GM12892 (cell line): ENCODE data around the gene EGF.
"Not testable (repeated sequence)": the region's sequence is repeated elsewhere in the genome, so short reads cannot be mapped to it uniquely, and the experiment has no call there.

Source experiments
- DNase-seq: peaks from one replicate; pipeline ENCODE4 v3.0.0; 2011; ENCODE audit not compliant: insufficient read length
- FAIRE-seq: peaks from 2 replicates; lab custom pipeline; 2011; peaks lifted over from hg19 to GRCh38; lab: Jason Lieb, UNC
- POLR2A ChIP-seq: IDR thresholded peaks from 2 replicates; pipeline ENCODE4 v1.6.1; 2011; ENCODE audit warnings: low read depth, low read length, control low read depth
- POLR2AphosphoS5 ChIP-seq: IDR thresholded peaks from 2 replicates; pipeline ENCODE4 v1.6.1; 2011; ENCODE audit warnings: low read depth, low read length, control low read depth
- TAF1 ChIP-seq: IDR thresholded peaks from 2 replicates; pipeline ENCODE4 v1.6.1; 2011; ENCODE audit warnings: low read depth, mild to moderate bottlenecking, control low read depth, low read length, borderline replicate concordance

EGF gene

GRCh38 chr4:110032603-110033002, 119.9 kb downstream of the EGF start:
- TF ChIP-seq TAF1 (no peak), POLR2A (no peak), POLR2AphosphoS5 (no peak)
- no peak for DNase-seq
- no peak for FAIRE-seq

GRCh38 chr4:110033355-110034025, 120.8 kb downstream of the EGF start:
- no peak for FAIRE-seq

GRCh38 chr4:110034026-110034393, 121.3 kb downstream of the EGF start:
- FAIRE-seq: peak; percentile 79
- DNase-seq: peak; percentile 9
- TF ChIP-seq POLR2A (no peak), POLR2AphosphoS5 (no peak), TAF1 (no peak)

More at GRCh38 chr4:110033355-110034025, 120.8 kb downstream of the EGF start:
- DNase-seq: no peak
- TF ChIP-seq POLR2AphosphoS5 (no peak), TAF1 (no peak), POLR2A (no peak)

- FAIRE-seq, DNase-seq: not testable (repeated sequence)
Measured at GRCh38 chr4:110039164-110039563, 126.5 kb downstream of the EGF start.

GRCh38 chr4:110041735-110042134, 129.1 kb downstream of the EGF start:
- FAIRE-seq: no peak
- no peak for DNase-seq
- no peak for TF ChIP-seq POLR2A

GRCh38 chr4:110042545-110043517, 130.1 kb downstream of the EGF start:
- no peak for FAIRE-seq
- TF ChIP-seq POLR2A (no peak), POLR2AphosphoS5 (no peak), TAF1 (no peak)
- DNase-seq: no peak

GRCh38 chr4:110046588-110047049, 133.9 kb downstream of the EGF start:
- DNase-seq (no peak), FAIRE-seq (no peak)
- no peak for TF ChIP-seq POLR2A
- no peak for TF ChIP-seq POLR2AphosphoS5
- TF ChIP-seq TAF1: no peak

GRCh38 chr4:110049951-110050925, 137.6 kb downstream of the EGF start:
- peak; percentile 85 for FAIRE-seq

GRCh38 chr4:110055158-110055768, 142.6 kb downstream of the EGF start:
- TF ChIP-seq POLR2AphosphoS5: no peak
- no peak for TF ChIP-seq TAF1
- no peak for TF ChIP-seq POLR2A
- DNase-seq (no peak), FAIRE-seq (peak; percentile 83)

More at GRCh38 chr4:110049951-110050925, 137.6 kb downstream of the EGF start:
- peak; percentile 24 for DNase-seq
- TF ChIP-seq POLR2A: no peak
- no peak for TF ChIP-seq TAF1
- TF ChIP-seq POLR2AphosphoS5: no peak

GRCh38 chr4:110058677-110059076, 146.0 kb downstream of the EGF start:
- FAIRE-seq: no peak
- DNase-seq: no peak
- no peak for TF ChIP-seq POLR2A
- no peak for TF ChIP-seq POLR2AphosphoS5
- no peak for TF ChIP-seq TAF1

GRCh38 chr4:110059556-110060191, 147.0 kb downstream of the EGF start:
- TF ChIP-seq POLR2AphosphoS5 (no peak), TAF1 (no peak), POLR2A (no peak)
- DNase-seq: no peak

More at GRCh38 chr4:110059556-110060191, 147.0 kb downstream of the EGF start:
- FAIRE-seq: peak; percentile 83
